HG02852 (cell line): ENCODE data around the gene CD7.

Experiments
- ATAC-seq: cut with Tn5 transposase; IDR thresholded peaks from one replicate; pipeline ENCODE4 v1.9.1; 2021; ENCODE audit warnings: mild to moderate bottlenecking, moderate library complexity; ENCODE audit not compliant: unreplicated experiment

Gene CD7

DNA sequence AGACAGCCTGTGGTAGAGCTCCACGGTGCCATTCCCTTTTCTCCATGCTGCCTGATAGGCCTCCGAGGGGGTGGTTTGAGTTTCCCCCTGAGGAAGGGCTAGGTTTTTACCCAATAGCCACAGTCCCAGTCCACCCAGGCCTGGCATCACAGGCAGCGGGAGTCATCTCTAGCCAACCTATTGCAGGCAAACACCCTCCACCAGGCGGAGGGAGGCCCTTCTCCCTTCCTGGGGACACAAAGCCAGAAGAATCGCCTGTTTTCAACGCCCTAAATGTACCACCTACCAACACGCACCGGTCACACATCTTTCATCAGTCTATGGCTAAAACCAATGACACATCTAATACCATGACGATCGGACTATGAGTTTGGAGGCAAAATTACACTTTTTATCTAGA lies 51.3 kb downstream of the CD7 start:
- no peak for ATAC-seq
